ENCODE data around the gene CDH22.

CDH22 gene

GRCh38 chr20:46172455-46172854, 135.8 kb downstream of the CDH22 start:
- H3K27ac ChIP-seq: no peak overlapping the region
- ChIA-PET POLR2A (ENCODE audit: low non-redundant PET) (no interaction called here), CTCF (interaction anchor here (0.7 to 2.3 kb wide), 5 partner anchors 40 to 234 kb away, joined by 3 to 14 read pairs (median 5); no protein-coding TSS in a partner anchor)
- no peak for DNase-seq (ENCODE audit: low spot score)
- no peak for TF ChIP-seq CTCF (conservative IDR thresholded peaks at IDR 0.05; ENCODE audit: low read depth)

GRCh38 chr20:46171909-46172308, 136.4 kb downstream of the CDH22 start:
- ChIA-PET CTCF (interaction anchor here (0.6 to 2.3 kb wide), 4 partner anchors 9 to 177 kb away, joined by 4 to 14 read pairs (median 5); no protein-coding TSS in a partner anchor), POLR2A (ENCODE audit: low non-redundant PET) (no interaction called here)
- TF ChIP-seq CTCF (conservative IDR thresholded peaks at IDR 0.05; ENCODE audit: low read depth): no peak
- DNase-seq (ENCODE audit: low spot score): no peak
- no peak overlapping the region for H3K27ac ChIP-seq

DNA sequence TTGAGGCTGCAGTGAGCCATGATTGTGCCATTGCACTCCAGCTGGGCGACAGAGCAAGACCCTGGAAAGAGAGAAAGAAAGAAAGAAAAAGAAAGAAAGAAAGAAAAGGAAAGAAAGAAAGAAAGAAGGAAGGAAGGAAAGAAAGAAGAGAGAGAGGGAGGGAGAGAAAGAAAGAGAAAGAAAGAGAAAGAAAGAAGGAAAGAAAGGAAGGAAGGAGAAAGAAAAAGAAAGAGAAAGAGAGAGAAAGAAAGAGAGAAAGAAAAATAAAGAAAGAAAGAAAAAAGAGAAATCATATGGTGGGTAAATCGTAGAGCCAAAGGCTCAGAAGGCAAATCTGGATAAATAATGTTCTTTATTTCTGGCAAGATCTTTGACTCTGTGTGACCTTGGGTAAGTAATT, 136.8 kb downstream of the CDH22 start:
- H3K27ac ChIP-seq: no peak overlapping the region
- ChIA-PET POLR2A (ENCODE audit: low non-redundant PET) (no interaction called here), CTCF (interaction anchor here (0.6 to 2.3 kb wide), 2 partner anchors 9 to 39 kb away, joined by 4 to 14 read pairs; no protein-coding TSS in a partner anchor)
- no peak for DNase-seq (ENCODE audit: low spot score)
- no peak for TF ChIP-seq CTCF (conservative IDR thresholded peaks at IDR 0.05; ENCODE audit: low read depth)

- POLR2A ChIA-PET (ENCODE audit: low non-redundant PET): no interaction called here
- DNase-seq (ENCODE audit: low spot score): no peak
- TF ChIP-seq CTCF (conservative IDR thresholded peaks at IDR 0.05; ENCODE audit: low read depth): no peak
- CTCF ChIA-PET: interaction anchor here (0.6 to 1.5 kb wide), 5 partner anchors 17 to 147 kb away, joined by 3 to 5 read pairs (median 3); no protein-coding TSS in a partner anchor
- H3K27ac ChIP-seq: no peak overlapping the region
Measured at GRCh38 chr20:46169245-46170171, 138.8 kb downstream of the CDH22 start.

GRCh38 chr20:46168438-46168837, 139.9 kb downstream of the CDH22 start:
- ChIA-PET CTCF (no interaction called here), POLR2A (ENCODE audit: low non-redundant PET) (no interaction called here)

DNA sequence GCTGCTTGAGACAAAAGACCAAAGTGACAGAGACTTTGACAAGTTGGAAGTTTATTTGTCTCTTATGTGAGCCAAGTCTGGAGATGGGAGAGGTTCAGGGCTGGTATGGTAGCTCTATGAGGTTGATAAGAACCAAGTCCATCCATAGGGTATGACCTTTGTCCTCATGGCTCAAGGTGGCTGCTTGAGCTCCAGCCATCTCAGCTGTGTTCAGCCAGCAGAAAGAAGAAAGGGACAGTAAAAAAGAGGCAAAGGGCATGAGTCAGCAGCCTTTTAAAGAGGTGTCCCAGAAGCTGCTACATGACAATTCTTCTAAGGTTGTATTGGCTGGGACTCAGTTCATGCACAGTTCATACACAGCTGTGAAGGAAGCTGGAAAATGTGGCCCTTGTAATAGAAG, 141.2 kb downstream of the CDH22 start:
- CTCF ChIA-PET: interaction anchor here (0.5 to 1.4 kb wide), 4 partner anchors 15 to 163 kb away, joined by 3 to 4 read pairs (median 3); no protein-coding TSS in a partner anchor
- POLR2A ChIA-PET (ENCODE audit: low non-redundant PET): no interaction called here
- DNase-seq (ENCODE audit: low spot score): no peak
- no peak overlapping the region for H3K27ac ChIP-seq
- TF ChIP-seq CTCF (conservative IDR thresholded peaks at IDR 0.05; ENCODE audit: low read depth): no peak

More at GRCh38 chr20:46168438-46168837, 139.9 kb downstream of the CDH22 start:
- H3K27ac ChIP-seq: no peak overlapping the region
- no peak for DNase-seq (ENCODE audit: low spot score)
- TF ChIP-seq CTCF (conservative IDR thresholded peaks at IDR 0.05; ENCODE audit: low read depth): no peak
